KMS-11 (cell line): ENCODE results near the gene SGPP2.

Experiments
- H2AFZ ChIP-seq: fragments of 200-600 bp; sonication (generic); 2 replicates; pipeline ENCODE4 v1.6.1; 2016; ENCODE audit warnings: antibody characterized with exemption, mixed run types, low read depth
- H3K27ac ChIP-seq: fragments of 200-600 bp; sonication (generic); 2 replicates; pipeline ENCODE4 v1.6.1; 2016; ENCODE audit warnings: mild to moderate bottlenecking, mixed run types
- H3K27me3 ChIP-seq: fragments of 200-600 bp; sonication (generic); 2 replicates; pipeline ENCODE4 v1.6.1; 2017; ENCODE audit warnings: mild to moderate bottlenecking, low read depth, mixed run types, moderate library complexity; ENCODE audit not compliant: insufficient read depth
- H3K36me3 ChIP-seq: fragments of 200-600 bp; sonication (generic); 2 replicates; pipeline ENCODE4 v1.6.1; 2017; ENCODE audit warnings: mild to moderate bottlenecking, mixed run types; ENCODE audit not compliant: insufficient read depth
- H3K4me1 ChIP-seq: fragments of 200-600 bp; sonication (generic); 2 replicates; pipeline ENCODE4 v1.6.1; 2016; ENCODE audit warnings: mild to moderate bottlenecking, low read depth, mixed run types; ENCODE audit not compliant: poor library complexity, severe bottlenecking
- H3K4me2 ChIP-seq: fragments of 200-600 bp; sonication (generic); 2 replicates; pipeline ENCODE4 v1.7.0; 2016; ENCODE audit warnings: mild to moderate bottlenecking, mixed run types
- H3K4me3 ChIP-seq: fragments of 200-600 bp; sonication (generic); IDR thresholded peaks from 2 replicates; pipeline ENCODE4 v1.6.1; 2017; ENCODE audit warnings: low read depth, low read length, mixed read lengths; ENCODE audit not compliant: insufficient read depth
- H3K79me2 ChIP-seq: fragments of 200-600 bp; sonication (generic); 2 replicates; pipeline ENCODE4 v1.6.1; 2016; ENCODE audit warnings: low read depth, mixed run types; ENCODE audit not compliant: insufficient read depth
- H3K9ac ChIP-seq: fragments of 200-600 bp; sonication (generic); 2 replicates; pipeline ENCODE4 v1.6.1; 2016; ENCODE audit warnings: mild to moderate bottlenecking, mixed run types
- H4K20me1 ChIP-seq: fragments of 200-600 bp; sonication (generic); 2 replicates; pipeline ENCODE4 v1.6.1; 2016; ENCODE audit warnings: mild to moderate bottlenecking, mixed run types; ENCODE audit not compliant: insufficient read depth
- TF ChIP-seq, protein P1 (sequence below): fragments of 200-600 bp; sonication (generic); conservative IDR thresholded peaks from 2 replicates; pipeline ENCODE4 v1.6.1; 2017; ENCODE audit warnings: low read depth, mild to moderate bottlenecking, antibody characterized with exemption, low read length, moderate library complexity, mixed read lengths

Gene SGPP2

DNA sequence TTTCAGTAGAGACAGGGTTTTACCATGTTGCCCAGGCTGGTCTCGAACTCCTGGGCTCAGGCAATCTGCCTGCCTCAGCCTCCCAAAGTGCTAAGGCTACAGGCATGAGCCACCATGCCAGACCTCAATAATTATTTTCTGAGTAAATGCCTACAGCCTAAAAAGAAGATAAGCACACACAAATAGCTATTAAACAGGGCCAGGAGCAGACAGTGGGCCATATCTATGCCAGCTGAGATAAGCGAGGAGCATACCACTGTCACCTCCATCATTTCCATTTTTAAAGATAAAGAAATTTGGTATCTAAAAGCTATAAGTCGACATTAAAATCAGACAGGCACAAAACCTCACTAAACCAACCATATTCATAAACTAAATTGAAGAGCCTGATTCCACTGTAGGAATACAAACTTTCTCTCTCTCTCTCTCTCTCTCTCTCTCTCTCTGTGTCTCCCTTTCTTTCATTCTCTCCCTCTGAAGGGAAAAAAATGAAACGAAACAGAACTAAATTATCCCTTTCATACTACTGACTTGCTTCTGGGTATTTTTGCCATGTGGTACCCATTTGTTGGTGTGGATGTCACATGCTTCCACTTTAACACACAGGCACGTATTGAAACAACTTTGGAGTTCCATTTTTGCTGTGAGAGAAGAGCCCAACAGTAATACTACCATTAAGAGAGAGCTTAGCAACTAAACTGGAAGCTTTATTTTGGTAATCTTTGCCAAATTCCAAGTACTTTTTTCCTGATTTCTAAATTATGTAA lies 180.6 kb downstream of the SGPP2 start:
- Histone ChIP-seq H3K4me3 (no peak overlapping the region), H3K4me1 (no peaks in the 10 kb centered on the region), H3K36me3 (peaks cover 3% of the 10 kb centered on the region; the same call in 1 of the 2 replicates), H3K27me3 (no peaks in the 10 kb centered on the region), H3K9ac (no peak overlapping the region), H2AFZ (no peak overlapping the region), H3K27ac (no peak overlapping the region), H3K79me2 (peaks cover 8% of the 10 kb centered on the region; the same call in 1 of the 2 replicates), H3K4me2 (no peak overlapping the region), H4K20me1 (no peaks in the 10 kb centered on the region)
- TF ChIP-seq, protein P1, sequence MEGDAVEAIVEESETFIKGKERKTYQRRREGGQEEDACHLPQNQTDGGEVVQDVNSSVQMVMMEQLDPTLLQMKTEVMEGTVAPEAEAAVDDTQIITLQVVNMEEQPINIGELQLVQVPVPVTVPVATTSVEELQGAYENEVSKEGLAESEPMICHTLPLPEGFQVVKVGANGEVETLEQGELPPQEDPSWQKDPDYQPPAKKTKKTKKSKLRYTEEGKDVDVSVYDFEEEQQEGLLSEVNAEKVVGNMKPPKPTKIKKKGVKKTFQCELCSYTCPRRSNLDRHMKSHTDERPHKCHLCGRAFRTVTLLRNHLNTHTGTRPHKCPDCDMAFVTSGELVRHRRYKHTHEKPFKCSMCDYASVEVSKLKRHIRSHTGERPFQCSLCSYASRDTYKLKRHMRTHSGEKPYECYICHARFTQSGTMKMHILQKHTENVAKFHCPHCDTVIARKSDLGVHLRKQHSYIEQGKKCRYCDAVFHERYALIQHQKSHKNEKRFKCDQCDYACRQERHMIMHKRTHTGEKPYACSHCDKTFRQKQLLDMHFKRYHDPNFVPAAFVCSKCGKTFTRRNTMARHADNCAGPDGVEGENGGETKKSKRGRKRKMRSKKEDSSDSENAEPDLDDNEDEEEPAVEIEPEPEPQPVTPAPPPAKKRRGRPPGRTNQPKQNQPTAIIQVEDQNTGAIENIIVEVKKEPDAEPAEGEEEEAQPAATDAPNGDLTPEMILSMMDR: no peak

DNA sequence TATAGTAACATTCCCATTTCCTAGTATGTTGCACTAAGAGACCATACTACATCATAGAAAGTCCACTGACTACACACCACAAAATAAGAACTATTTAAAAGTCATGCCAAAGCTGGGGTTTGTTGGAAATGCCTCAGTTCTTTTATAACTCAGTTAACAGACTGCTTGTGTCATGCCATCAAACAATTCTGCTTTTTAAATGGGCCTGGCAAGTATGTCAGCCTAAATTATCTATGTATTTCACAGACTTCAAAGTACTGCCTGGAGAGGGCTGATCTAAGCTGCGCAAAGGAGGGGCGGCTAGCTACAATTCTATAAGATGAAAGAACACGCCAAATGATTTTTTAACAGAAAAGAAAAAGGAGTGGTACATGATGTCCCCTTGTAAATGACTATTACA lies 182.0 kb downstream of the SGPP2 start:
- Histone ChIP-seq H4K20me1 (no peaks in the 10 kb centered on the region), H3K27me3 (no peaks in the 10 kb centered on the region), H2AFZ (no peak overlapping the region), H3K9ac (no peak overlapping the region), H3K4me2 (no peak overlapping the region), H3K4me3 (no peak overlapping the region), H3K36me3 (0 out of 2 replicates have a peak, but pooled peaks cover 2% of the 10 kb centered on the region), H3K27ac (no peak overlapping the region), H3K79me2 (peaks cover 6% of the 10 kb centered on the region; the same call in 1 of the 2 replicates), H3K4me1 (no peaks in the 10 kb centered on the region)
- TF ChIP-seq, protein P1: no peak

DNA sequence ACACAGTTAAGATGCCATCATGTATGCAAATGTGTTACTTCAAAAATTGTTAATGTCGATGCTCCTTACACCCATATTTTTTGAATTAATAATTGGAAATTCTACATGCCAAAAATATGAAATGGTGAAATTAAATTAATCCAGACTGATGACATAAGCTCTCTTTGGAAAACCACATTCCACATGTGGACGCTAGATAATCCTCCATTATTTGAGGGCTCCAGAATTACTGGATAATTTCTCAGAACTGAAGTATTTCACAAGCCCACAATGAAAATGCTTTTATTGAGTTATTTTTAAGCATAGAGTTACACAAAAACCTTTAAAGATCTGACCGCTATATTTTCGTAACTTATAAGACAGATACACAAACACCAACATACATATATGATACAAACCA lies 183.7 kb downstream of the SGPP2 start:
- no peak overlapping the region for H2AFZ ChIP-seq
- H3K4me3 ChIP-seq: no peak overlapping the region
- TF ChIP-seq, protein P1: no peak
- no peak overlapping the region for H3K4me2 ChIP-seq
- H3K27me3 ChIP-seq: no peaks in the 10 kb centered on the region
- H4K20me1 ChIP-seq: no peaks in the 10 kb centered on the region
- no peak overlapping the region for H3K27ac ChIP-seq
- no peak overlapping the region for H3K9ac ChIP-seq
- peaks cover 6% of the 10 kb centered on the region; the same call in 1 of the 2 replicates for H3K79me2 ChIP-seq
- peaks cover 4% of the 10 kb centered on the region; the same call in 1 of the 2 replicates for H3K36me3 ChIP-seq
- H3K4me1 ChIP-seq: no peaks in the 10 kb centered on the region

DNA sequence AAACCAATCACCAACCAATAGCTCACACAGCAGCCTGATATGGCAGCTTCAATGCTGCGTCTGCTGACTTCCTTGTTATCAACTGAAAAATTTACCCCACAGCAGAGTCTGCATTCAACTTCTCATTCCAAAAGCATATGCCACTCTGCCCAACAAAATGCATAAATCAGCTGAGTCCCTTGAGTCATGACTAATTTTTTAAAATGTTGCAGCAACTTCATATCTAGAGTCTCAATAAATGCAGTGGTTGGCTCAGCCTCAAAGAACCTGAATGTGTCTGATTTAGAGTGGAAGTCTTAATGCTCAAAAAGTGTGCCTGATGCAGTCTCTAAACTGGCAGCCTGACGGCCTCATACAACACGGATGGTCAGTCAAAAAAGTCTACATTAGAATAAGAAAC lies 185.0 kb downstream of the SGPP2 start:
- H3K27ac ChIP-seq: no peak overlapping the region
- H4K20me1 ChIP-seq: no peaks in the 10 kb centered on the region; the same call in 1 of the 2 replicates
- TF ChIP-seq, protein P1: no peak
- H2AFZ ChIP-seq: no peak overlapping the region
- H3K9ac ChIP-seq: no peak overlapping the region
- peaks cover 8% of the 10 kb centered on the region; the same call in 1 of the 2 replicates for H3K36me3 ChIP-seq
- H3K4me3 ChIP-seq: no peak overlapping the region
- H3K27me3 ChIP-seq: no peaks in the 10 kb centered on the region
- no peak overlapping the region for H3K4me2 ChIP-seq
- peaks cover 6% of the 10 kb centered on the region; the same call in 1 of the 2 replicates for H3K79me2 ChIP-seq
- H3K4me1 ChIP-seq: no peaks in the 10 kb centered on the region
